CD14-positive monocyte (primary cell): ENCODE results near the gene DCLK1. TPM values are rescaled to one million over a fixed set of nuclear protein-coding genes. Genes with fewer than 3 reads are reported as not detected.

Source experiments
- DNase-seq, 3 donors: peaks; one replicate each; pipeline ENCODE4 v3.0.0-alpha.2; 2011 to 2022
- H2AFZ ChIP-seq: 2 replicates; pipeline ENCODE4 v1.6.0; 2012; ENCODE audit warnings: mild to moderate bottlenecking, low read depth, low read length, inconsistent platforms; ENCODE audit not compliant: insufficient read depth, poor library complexity, severe bottlenecking
- H3K27ac ChIP-seq, 2 donors: 1 replicate in 1 of 2; 2 replicates in 1 of 2; pipeline ENCODE4 v1.5.1; 2012 to 2013; ENCODE audit warnings: low read length in 2 of 2, control low read depth in 1 of 2, inconsistent platforms in 1 of 2, low read depth in 1 of 2, mild to moderate bottlenecking in 1 of 2
- H3K27me3 ChIP-seq, 2 donors: one replicate each; pipeline versions ENCODE4 v1.6.0 to v1.6.1; 2011 to 2013; ENCODE audit warnings: low read length in 2 of 2; ENCODE audit not compliant: control insufficient read depth in 2 of 2, insufficient read depth in 2 of 2
- H3K36me3 ChIP-seq, 2 donors: replicated peaks in 1 of 2; 1 replicate in 1 of 2; 2 replicates in 1 of 2; pipeline versions ENCODE4 v1.5.1 to v1.6.1; 2012 to 2013; ENCODE audit warnings: low read length in 2 of 2, control low read depth in 1 of 2, inconsistent platforms in 1 of 2, mild to moderate bottlenecking in 1 of 2; ENCODE audit not compliant: insufficient read depth in 2 of 2, control insufficient read depth in 1 of 2
- H3K4me1 ChIP-seq, 2 donors: 1 replicate in 1 of 2; 2 replicates in 1 of 2; pipeline versions ENCODE4 v1.5.1 to v1.6.1; 2012 to 2013; ENCODE audit warnings: low read length in 2 of 2, control low read depth in 1 of 2, inconsistent platforms in 1 of 2, mild to moderate bottlenecking in 1 of 2, moderate library complexity in 1 of 2; ENCODE audit not compliant: insufficient read depth in 2 of 2, control insufficient read depth in 1 of 2
- H3K4me2 ChIP-seq: replicated peaks from 2 replicates; pipeline ENCODE3; 2012; ENCODE audit warnings: low read length, moderate library complexity, mild to moderate bottlenecking; ENCODE audit not compliant: poor library complexity, severe bottlenecking; ENCODE audit errors: extremely low read depth
- H3K4me3 ChIP-seq, 3 experiments: fragments of 200-600 bp in 1 of 3; sonication (generic) in 1 of 3; replicated peaks in 1 of 3; 1 replicate in 2 of 3; 2 replicates in 1 of 3; pipeline ENCODE4 v1.5.1; 2011 to 2013; ENCODE audit warnings: low read length in 3 of 3, mild to moderate bottlenecking in 3 of 3, control low read depth in 2 of 3, low read depth in 2 of 3, inconsistent platforms in 1 of 3, moderate library complexity in 1 of 3
- H3K79me2 ChIP-seq: 2 replicates; pipeline ENCODE4 v1.6.0; 2012; ENCODE audit warnings: mild to moderate bottlenecking, control low read depth, inconsistent platforms, low read length, moderate library complexity; ENCODE audit not compliant: insufficient read depth
- H3K9ac ChIP-seq: 2 replicates; pipeline ENCODE4 v1.6.0; 2017; ENCODE audit warnings: low read length, mild to moderate bottlenecking; ENCODE audit not compliant: insufficient read depth, poor library complexity, severe bottlenecking
- H3K9me3 ChIP-seq, 2 donors: replicated peaks in 1 of 2; 1 replicate in 1 of 2; 2 replicates in 1 of 2; pipeline versions ENCODE4 v1.5.1 to v1.6.1; 2012 to 2013; ENCODE audit warnings: low read length in 2 of 2, control low read depth in 1 of 2; ENCODE audit not compliant: control insufficient read depth in 1 of 2, insufficient read depth in 1 of 2
- H4K20me1 ChIP-seq: 2 replicates; pipeline ENCODE4 v1.6.0; 2012; ENCODE audit warnings: mild to moderate bottlenecking, low read length, control low read depth, moderate library complexity; ENCODE audit not compliant: insufficient read depth
- H3K27ac Mint-ChIP-seq, 7 donors: one replicate each; pipeline ENCODE4 v1.8.0; 2020; ENCODE audit warnings: mild to moderate bottlenecking in 7 of 7, mixed read lengths in 7 of 7, moderate library complexity in 6 of 7, inconsistent platforms in 2 of 7
- H3K27me3 Mint-ChIP-seq, 3 donors: one replicate each; pipeline ENCODE4 v1.8.0; 2021 to 2022; ENCODE audit warnings: low read depth in 3 of 3, mild to moderate bottlenecking in 3 of 3, mixed read lengths in 3 of 3, moderate library complexity in 3 of 3, inconsistent platforms in 1 of 3
- H3K36me3 Mint-ChIP-seq, 2 donors: one replicate each; pipeline ENCODE4 v1.8.0; 2020; ENCODE audit warnings: mixed read lengths in 2 of 2, inconsistent platforms in 1 of 2, mild to moderate bottlenecking in 1 of 2
- H3K4me1 Mint-ChIP-seq: one replicate; pipeline ENCODE4 v1.8.0; 2020; ENCODE audit warnings: mild to moderate bottlenecking, mixed read lengths
- H3K4me3 Mint-ChIP-seq, 2 donors: one replicate each; pipeline ENCODE4 v1.8.0; 2020; ENCODE audit warnings: mild to moderate bottlenecking in 2 of 2, mixed read lengths in 2 of 2, moderate library complexity in 1 of 2
- H3K9me3 Mint-ChIP-seq, 7 donors: one replicate each; pipeline ENCODE4 v1.8.0; 2020 to 2022; ENCODE audit warnings: mixed read lengths in 7 of 7, mild to moderate bottlenecking in 6 of 7, moderate library complexity in 6 of 7, inconsistent platforms in 2 of 7
- WGBS: methylation state at CpG from one replicate; pipeline ENCODE4 v1.1.5; 2013; ENCODE audit warnings: missing lambda C conversion rate; ENCODE audit not compliant: insufficient coverage; 5-methylcytosine and 5-hydroxymethylcytosine counted together
- intact Hi-C, 2 donors: fragments of 100-400 bp; cut with micrococcal nuclease; formaldehyde crosslinking; loops; one replicate each; pipeline versions ENCODE4 v1.15.0 to v1.15.1; 2023
- polyA plus RNA-seq, 3 donors: library from polyadenylated mRNA; depleted of rRNA in 1 of 3; unstranded in 2 of 3; stranded (reverse) in 1 of 3; fragments of 300-500 nt in 2 of 3; fragments of >200 nt in 1 of 3; fragmentation: Illumina TruSeq in 2 of 3; gene quantifications; 1 replicate in 2 of 3; 2 replicates in 1 of 3; pipeline ENCODE4 v1.2.3, GENCODE V29; 2012 to 2021
- TF ChIP-seq, protein P1 (sequence below): fragments of 200-600 bp; IDR thresholded peaks from one replicate; pipeline ENCODE4 v1.8.0; 2022; ENCODE audit warnings: antibody characterized with exemption, mild to moderate bottlenecking

The DCLK1 gene
- polyA plus RNA-seq, 3 donors, result not detected

GRCh38 chr13:35810321-35810720 is 320.9 kb downstream of the DCLK1 start:
- no peaks in the 10 kb centered on the region for H3K36me3 ChIP-seq
- Mint-ChIP-seq H3K36me3 (no peaks in the 10 kb centered on the region), H3K4me3 (no peak overlapping the region), H3K9me3 (peaks cover 0 to 1% (median 0%) of the 10 kb centered on the region in 7 donors), H3K27ac (no peak overlapping the region), H3K27me3 (peaks cover 2 to 5% (median 3%) of the 10 kb centered on the region in 3 donors), H3K4me1 (no peaks in the 10 kb centered on the region)
- H3K9me3 ChIP-seq, result no peaks in the 10 kb centered on the region
- H3K9ac ChIP-seq, result no peak overlapping the region
- H4K20me1 ChIP-seq, result no peaks in the 10 kb centered on the region
- DNase-seq, result no peak
- no peaks in the 10 kb centered on the region for H3K4me1 ChIP-seq
- TF ChIP-seq, protein P1, sequence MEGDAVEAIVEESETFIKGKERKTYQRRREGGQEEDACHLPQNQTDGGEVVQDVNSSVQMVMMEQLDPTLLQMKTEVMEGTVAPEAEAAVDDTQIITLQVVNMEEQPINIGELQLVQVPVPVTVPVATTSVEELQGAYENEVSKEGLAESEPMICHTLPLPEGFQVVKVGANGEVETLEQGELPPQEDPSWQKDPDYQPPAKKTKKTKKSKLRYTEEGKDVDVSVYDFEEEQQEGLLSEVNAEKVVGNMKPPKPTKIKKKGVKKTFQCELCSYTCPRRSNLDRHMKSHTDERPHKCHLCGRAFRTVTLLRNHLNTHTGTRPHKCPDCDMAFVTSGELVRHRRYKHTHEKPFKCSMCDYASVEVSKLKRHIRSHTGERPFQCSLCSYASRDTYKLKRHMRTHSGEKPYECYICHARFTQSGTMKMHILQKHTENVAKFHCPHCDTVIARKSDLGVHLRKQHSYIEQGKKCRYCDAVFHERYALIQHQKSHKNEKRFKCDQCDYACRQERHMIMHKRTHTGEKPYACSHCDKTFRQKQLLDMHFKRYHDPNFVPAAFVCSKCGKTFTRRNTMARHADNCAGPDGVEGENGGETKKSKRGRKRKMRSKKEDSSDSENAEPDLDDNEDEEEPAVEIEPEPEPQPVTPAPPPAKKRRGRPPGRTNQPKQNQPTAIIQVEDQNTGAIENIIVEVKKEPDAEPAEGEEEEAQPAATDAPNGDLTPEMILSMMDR, result no peak
- H3K27ac ChIP-seq, result no peak overlapping the region
- 92% methylated on average over 1 of the region's 4 CpGs for WGBS
- no peak overlapping the region for H3K4me3 ChIP-seq
- H3K4me2 ChIP-seq, result no peak overlapping the region
- no peaks in the 10 kb centered on the region for H3K79me2 ChIP-seq
- intact Hi-C loops, result no loop called here
- H2AFZ ChIP-seq, result no peak overlapping the region
- no peaks in the 10 kb centered on the region for H3K27me3 ChIP-seq

GRCh38 chr13:35808846-35809245 is 322.3 kb downstream of the DCLK1 start:
- intact Hi-C loops, result no loop called here
- Histone ChIP-seq H3K9me3 (no peaks in the 10 kb centered on the region), H2AFZ (no peak overlapping the region), H3K4me3 (no peak overlapping the region), H3K4me2 (no peak overlapping the region), H3K9ac (no peak overlapping the region), H3K27ac (no peak overlapping the region), H3K36me3 (no peaks in the 10 kb centered on the region), H3K4me1 (no peaks in the 10 kb centered on the region), H3K79me2 (no peaks in the 10 kb centered on the region), H4K20me1 (no peaks in the 10 kb centered on the region), H3K27me3 (no peaks in the 10 kb centered on the region)
- Mint-ChIP-seq H3K9me3 (peaks cover 0 to 1% (median 0%) of the 10 kb centered on the region in 7 donors), H3K27me3 (peaks cover 2 to 4% (median 3%) of the 10 kb centered on the region in 3 donors), H3K36me3 (no peaks in the 10 kb centered on the region), H3K4me1 (no peaks in the 10 kb centered on the region), H3K4me3 (no peak overlapping the region), H3K27ac (no peak overlapping the region)
- TF ChIP-seq, protein P1, result no peak
- no peak for DNase-seq
- WGBS, result 94% methylated on average over 3 of the region's 6 CpGs
